GM19455 (cell line): Measurements from ENCODE around the gene APOL1.
A peak's percentile ranks its signal among the peaks of the same experiment; 100 is the strongest.
"Not testable (repeated sequence)": the region's sequence is repeated elsewhere in the genome, so short reads cannot be mapped to it uniquely, and the experiment has no call there.

Source experiments
- ATAC-seq: cut with Tn5 transposase; IDR thresholded peaks from one replicate; pipeline ENCODE4 v1.9.1; 2021; ENCODE audit not compliant: unreplicated experiment

APOL1 gene

GRCh38 chr22:36252754-36253522 is at the start of gene APOL1:
TSS of gene APOL1 (plus strand) at chr22:36253133. CDS start at chr22:36254956, 1,823 bp downstream.
- peak; percentile 59 for ATAC-seq

- ATAC-seq, result not testable (repeated sequence)
Measured at GRCh38 chr22:36203441-36203840, 49.5 kb upstream of the APOL1 start.

GRCh38 chr22:36204001-36204631 is 48.8 kb upstream of the APOL1 start:
- no peak for ATAC-seq

GRCh38 chr22:36204632-36205015 is 48.3 kb upstream of the APOL1 start:
- ATAC-seq, result no peak

GRCh38 chr22:36205573-36205972 is 47.4 kb upstream of the APOL1 start:
- not testable (repeated sequence) for ATAC-seq

GRCh38 chr22:36206255-36206654 is 46.7 kb upstream of the APOL1 start:
- ATAC-seq, result no peak

- no peak for ATAC-seq
Measured at GRCh38 chr22:36208162-36208765, 44.7 kb upstream of the APOL1 start.

GRCh38 chr22:36208914-36209313 is 44.0 kb upstream of the APOL1 start:
- ATAC-seq, result no peak

GRCh38 chr22:36209488-36209908 is 43.4 kb upstream of the APOL1 start:
- ATAC-seq, result not testable (repeated sequence)

GRCh38 chr22:36210224-36210623 is 42.7 kb upstream of the APOL1 start:
- ATAC-seq, result no peak

GRCh38 chr22:36211237-36211861 is 41.6 kb upstream of the APOL1 start:
- ATAC-seq, result no peak

- no peak for ATAC-seq
Measured at GRCh38 chr22:36212901-36213300, 40.0 kb upstream of the APOL1 start.

GRCh38 chr22:36213586-36213985 is 39.3 kb upstream of the APOL1 start:
- no peak for ATAC-seq

GRCh38 chr22:36215981-36216380 is 37.0 kb upstream of the APOL1 start:
- ATAC-seq, result no peak

GRCh38 chr22:36218648-36219193 is 34.2 kb upstream of the APOL1 start:
- no peak for ATAC-seq

GRCh38 chr22:36220451-36220921 is 32.4 kb upstream of the APOL1 start:
- no peak for ATAC-seq

GRCh38 chr22:36221799-36222751 is 30.9 kb upstream of the APOL1 start:
- no peak for ATAC-seq

GRCh38 chr22:36222887-36223450 is 30.0 kb upstream of the APOL1 start:
- no peak for ATAC-seq

- no peak for ATAC-seq
Measured at GRCh38 chr22:36223504-36223903, 29.4 kb upstream of the APOL1 start.

GRCh38 chr22:36224245-36224644 is 28.7 kb upstream of the APOL1 start:
- no peak for ATAC-seq
